ENCODE results near the gene MTLN.
"Not testable (repeated sequence)": the region's sequence is repeated elsewhere in the genome, so short reads cannot be mapped to it uniquely, and the experiment has no call there.

The MTLN gene, protein sequence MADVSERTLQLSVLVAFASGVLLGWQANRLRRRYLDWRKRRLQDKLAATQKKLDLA

GRCh38 chr2:110211938-110212858 is at the start of gene MTLN:
MTLN (minus strand) TSS chr2:110212547; CDS start chr2:110212525, 22 bp downstream.
- peak within 1 kb of the TSS; percentile 72 for H3K27ac Mint-ChIP-seq
- TF ChIP-seq, protein P1, sequence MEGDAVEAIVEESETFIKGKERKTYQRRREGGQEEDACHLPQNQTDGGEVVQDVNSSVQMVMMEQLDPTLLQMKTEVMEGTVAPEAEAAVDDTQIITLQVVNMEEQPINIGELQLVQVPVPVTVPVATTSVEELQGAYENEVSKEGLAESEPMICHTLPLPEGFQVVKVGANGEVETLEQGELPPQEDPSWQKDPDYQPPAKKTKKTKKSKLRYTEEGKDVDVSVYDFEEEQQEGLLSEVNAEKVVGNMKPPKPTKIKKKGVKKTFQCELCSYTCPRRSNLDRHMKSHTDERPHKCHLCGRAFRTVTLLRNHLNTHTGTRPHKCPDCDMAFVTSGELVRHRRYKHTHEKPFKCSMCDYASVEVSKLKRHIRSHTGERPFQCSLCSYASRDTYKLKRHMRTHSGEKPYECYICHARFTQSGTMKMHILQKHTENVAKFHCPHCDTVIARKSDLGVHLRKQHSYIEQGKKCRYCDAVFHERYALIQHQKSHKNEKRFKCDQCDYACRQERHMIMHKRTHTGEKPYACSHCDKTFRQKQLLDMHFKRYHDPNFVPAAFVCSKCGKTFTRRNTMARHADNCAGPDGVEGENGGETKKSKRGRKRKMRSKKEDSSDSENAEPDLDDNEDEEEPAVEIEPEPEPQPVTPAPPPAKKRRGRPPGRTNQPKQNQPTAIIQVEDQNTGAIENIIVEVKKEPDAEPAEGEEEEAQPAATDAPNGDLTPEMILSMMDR (IDR thresholded peaks at IDR 0.05), result no peak
- peaks cover 33% of the 10 kb centered on the region for H3K9me3 Mint-ChIP-seq
- DNase-seq, result peak; percentile 50
- peaks cover 28% of the 10 kb centered on the region for H3K27me3 Mint-ChIP-seq (ENCODE audit: low read depth, poor library complexity)
- peak within 1 kb of the TSS; percentile 90 for H3K4me3 Mint-ChIP-seq
- H3K4me1 Mint-ChIP-seq, result peaks cover 5% of the 10 kb centered on the region
- H3K36me3 Mint-ChIP-seq (ENCODE audit: low read depth), result peaks cover 11% of the 10 kb centered on the region

DNA sequence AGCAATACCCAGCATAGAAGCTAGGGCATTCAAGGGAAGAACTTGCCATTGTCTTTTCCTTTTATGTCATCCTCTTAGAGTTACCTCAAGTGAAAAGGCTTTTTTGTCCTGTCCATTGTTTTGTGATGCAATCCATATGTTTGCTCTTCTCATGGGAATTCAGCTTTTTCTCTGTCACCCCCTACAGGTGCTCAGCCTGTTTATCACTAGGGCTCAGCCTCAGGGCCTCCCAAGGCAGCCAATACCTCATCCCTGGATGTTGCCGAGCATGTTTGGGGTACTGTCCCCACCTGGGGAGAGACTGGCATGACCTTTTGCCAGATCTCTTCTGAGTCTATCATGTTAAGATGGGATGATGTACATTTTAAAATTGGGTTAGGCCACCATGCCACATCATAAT is 49.6 kb upstream of the MTLN start:
- not testable (repeated sequence) for DNase-seq; H3K27ac Mint-ChIP-seq; H3K9me3 Mint-ChIP-seq; H3K27me3 Mint-ChIP-seq (ENCODE audit: low read depth, poor library complexity); H3K4me3 Mint-ChIP-seq; H3K36me3 Mint-ChIP-seq (ENCODE audit: low read depth); H3K4me1 Mint-ChIP-seq

DNA sequence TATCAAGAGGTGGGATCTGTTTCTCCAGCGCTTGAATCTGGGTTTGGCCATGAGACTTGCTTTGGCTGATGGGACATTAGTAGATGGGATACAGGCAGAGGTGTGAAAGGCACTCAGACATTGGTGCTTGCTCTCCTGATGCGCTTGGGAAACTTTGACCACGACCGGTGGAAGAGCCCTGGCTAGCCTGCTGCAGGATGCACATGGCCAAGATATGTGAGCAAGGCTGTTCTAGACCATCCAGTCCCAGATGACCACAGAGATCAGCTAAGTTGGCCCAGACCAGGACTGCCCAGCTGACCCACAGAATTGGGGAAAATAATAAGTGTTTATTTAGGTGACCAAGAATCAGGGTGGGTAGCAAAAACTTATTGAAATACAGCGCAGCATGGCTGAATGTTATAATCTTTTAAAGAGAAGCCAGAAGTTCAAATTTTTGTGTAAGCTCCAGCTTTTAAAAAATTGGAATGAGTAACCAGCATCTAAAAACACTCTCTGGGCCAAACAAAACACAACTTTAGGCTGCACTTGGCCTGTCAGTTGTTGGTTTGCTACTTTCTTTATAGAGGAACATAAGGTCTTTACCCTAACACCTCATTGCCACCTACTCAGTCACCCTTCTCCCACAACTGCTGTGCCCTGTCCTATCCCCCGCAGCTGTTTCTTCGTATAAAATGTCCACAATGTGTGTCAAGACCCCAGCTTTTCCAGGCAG is 35.9 kb upstream of the MTLN start:
- not testable (repeated sequence) for H3K27ac Mint-ChIP-seq; H3K36me3 Mint-ChIP-seq (ENCODE audit: low read depth); H3K4me3 Mint-ChIP-seq

GRCh38 chr2:110245488-110246435 is 33.4 kb upstream of the MTLN start:
- H3K27me3 Mint-ChIP-seq (ENCODE audit: low read depth, poor library complexity); H3K4me3 Mint-ChIP-seq; H3K36me3 Mint-ChIP-seq (ENCODE audit: low read depth): not testable (repeated sequence)

More for the DNA sequence above, 35.9 kb upstream of the MTLN start:
- DNase-seq; H3K4me1 Mint-ChIP-seq; H3K27me3 Mint-ChIP-seq (ENCODE audit: low read depth, poor library complexity); H3K9me3 Mint-ChIP-seq: not testable (repeated sequence)

DNA sequence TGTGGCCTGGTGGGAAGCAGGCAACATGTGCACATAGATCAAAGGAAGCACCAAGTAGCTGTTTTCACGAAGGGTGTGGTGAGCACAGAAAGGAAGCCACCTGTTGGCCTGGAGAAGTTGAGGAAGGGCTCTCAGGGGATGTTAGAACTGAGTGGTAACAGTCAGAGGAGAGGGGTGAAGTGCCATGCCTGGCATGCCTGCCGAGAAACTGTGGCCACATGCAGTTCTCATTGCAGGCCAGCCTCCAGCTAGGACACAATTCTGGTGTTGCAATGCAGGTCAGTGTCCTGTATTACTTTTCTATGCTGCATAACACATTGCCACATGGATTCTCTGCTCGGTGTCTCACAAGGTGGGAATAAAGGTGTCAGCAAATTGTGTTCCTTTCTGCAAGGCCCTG is 30.9 kb upstream of the MTLN start:
- H3K9me3 Mint-ChIP-seq; DNase-seq; H3K36me3 Mint-ChIP-seq (ENCODE audit: low read depth); H3K27ac Mint-ChIP-seq; H3K4me3 Mint-ChIP-seq; H3K4me1 Mint-ChIP-seq; H3K27me3 Mint-ChIP-seq (ENCODE audit: low read depth, poor library complexity): not testable (repeated sequence)

More at GRCh38 chr2:110245488-110246435, 33.4 kb upstream of the MTLN start:
- not testable (repeated sequence) for H3K4me1 Mint-ChIP-seq, H3K27ac Mint-ChIP-seq, DNase-seq, H3K9me3 Mint-ChIP-seq

DNA sequence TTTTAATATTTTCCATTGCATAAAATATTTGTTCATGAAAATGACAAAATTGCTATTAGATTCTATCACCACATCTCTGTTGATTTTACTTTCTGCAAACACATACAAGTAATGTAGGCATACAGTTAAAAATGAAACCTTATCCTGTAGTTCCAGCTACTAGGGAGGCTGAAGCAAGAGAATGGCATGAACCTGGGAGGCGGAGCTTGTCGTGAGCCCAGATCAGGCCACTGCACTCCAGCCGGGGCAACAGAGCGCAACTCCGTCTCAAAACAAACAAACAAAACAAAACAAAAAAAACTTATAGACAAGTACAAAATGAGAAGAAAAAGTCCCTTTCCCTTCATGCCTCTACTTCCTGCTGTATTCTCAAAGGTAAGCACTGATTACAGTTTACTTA is 22.2 kb upstream of the MTLN start:
- not testable (repeated sequence) for H3K27me3 Mint-ChIP-seq (ENCODE audit: low read depth, poor library complexity); H3K36me3 Mint-ChIP-seq (ENCODE audit: low read depth); H3K9me3 Mint-ChIP-seq; H3K4me1 Mint-ChIP-seq; H3K27ac Mint-ChIP-seq; H3K4me3 Mint-ChIP-seq
- DNase-seq, result peak; percentile 7

DNA sequence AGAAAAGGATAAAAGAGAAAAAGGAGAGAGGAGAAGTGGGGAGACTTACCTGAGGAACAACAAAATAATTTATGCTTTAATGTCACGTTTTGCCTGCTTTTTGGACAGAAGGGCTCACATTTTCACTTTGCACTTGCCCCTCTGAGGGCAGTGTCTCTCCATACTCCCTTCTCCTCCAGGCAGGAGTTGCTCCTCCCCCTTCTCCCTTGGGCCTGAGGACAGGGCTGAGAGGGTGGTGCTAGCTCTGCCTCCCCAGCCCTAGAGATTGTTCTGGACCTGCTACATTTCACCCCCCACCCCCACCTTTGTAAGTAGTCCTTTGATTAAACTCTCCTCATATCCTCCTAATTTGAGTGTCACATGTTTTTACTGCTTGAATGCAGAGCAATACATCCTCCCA is 17.5 kb upstream of the MTLN start:
- H3K4me1 Mint-ChIP-seq; H3K9me3 Mint-ChIP-seq; H3K27ac Mint-ChIP-seq; DNase-seq; H3K36me3 Mint-ChIP-seq (ENCODE audit: low read depth); H3K4me3 Mint-ChIP-seq: not testable (repeated sequence)
- H3K27me3 Mint-ChIP-seq (ENCODE audit: low read depth, poor library complexity), result peaks cover 16% of the 10 kb centered on the region

DNA sequence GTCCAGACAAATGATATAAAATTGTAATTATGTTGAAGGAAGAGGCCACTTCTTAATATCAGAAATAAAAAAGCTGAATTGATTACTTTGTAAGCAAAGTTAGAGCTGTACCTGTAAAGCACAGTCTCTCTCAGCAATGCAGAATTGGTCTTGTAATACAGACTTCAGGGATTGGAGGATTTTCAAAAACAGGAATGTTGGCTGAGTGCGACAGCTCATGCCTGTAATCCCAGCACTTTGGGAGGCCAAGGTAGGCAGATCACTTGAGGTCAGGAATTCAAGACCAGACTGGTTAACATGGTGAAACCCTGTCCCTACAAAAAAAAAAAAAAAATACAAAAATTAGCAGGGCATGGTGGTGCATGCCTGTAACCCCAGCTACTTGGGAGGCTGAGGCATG is 10.3 kb upstream of the MTLN start:
- not testable (repeated sequence) for H3K36me3 Mint-ChIP-seq (ENCODE audit: low read depth); H3K4me3 Mint-ChIP-seq; H3K27ac Mint-ChIP-seq; H3K4me1 Mint-ChIP-seq; DNase-seq
- H3K27me3 Mint-ChIP-seq (ENCODE audit: low read depth, poor library complexity), result peaks cover 26% of the 10 kb centered on the region
- peaks cover 25% of the 10 kb centered on the region for H3K9me3 Mint-ChIP-seq

DNA sequence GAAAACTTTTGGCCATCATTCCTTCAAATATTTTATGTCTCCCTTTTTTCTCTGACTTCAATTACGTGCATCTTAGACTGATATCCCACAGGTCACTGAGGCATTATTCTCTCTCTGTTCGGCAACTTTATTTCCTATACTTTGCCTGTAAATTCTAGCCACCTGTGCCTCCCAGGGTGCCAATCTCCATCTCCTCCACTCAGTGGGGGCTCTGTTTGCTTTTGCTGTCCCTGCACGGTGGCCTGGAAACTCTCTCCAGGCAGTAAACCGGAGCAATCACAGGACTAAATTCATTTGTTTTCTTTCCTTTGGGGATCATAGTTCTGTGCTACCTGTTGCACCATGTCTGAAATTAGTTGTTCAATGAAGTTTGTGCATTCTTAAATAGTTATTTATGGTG is 9.6 kb upstream of the MTLN start:
- Mint-ChIP-seq H3K4me3 (no peak overlapping the region), H3K27me3 (ENCODE audit: low read depth, poor library complexity) (peaks cover 23% of the 10 kb centered on the region), H3K27ac (no peak overlapping the region), H3K4me1 (no peaks in the 10 kb centered on the region), H3K36me3 (ENCODE audit: low read depth) (no peaks in the 10 kb centered on the region), H3K9me3 (peaks cover 26% of the 10 kb centered on the region)
- no peak for DNase-seq
- TF ChIP-seq, protein P1 (IDR thresholded peaks at IDR 0.05), result no peak
